ENCODE data around the gene SNAP47.

DNA sequence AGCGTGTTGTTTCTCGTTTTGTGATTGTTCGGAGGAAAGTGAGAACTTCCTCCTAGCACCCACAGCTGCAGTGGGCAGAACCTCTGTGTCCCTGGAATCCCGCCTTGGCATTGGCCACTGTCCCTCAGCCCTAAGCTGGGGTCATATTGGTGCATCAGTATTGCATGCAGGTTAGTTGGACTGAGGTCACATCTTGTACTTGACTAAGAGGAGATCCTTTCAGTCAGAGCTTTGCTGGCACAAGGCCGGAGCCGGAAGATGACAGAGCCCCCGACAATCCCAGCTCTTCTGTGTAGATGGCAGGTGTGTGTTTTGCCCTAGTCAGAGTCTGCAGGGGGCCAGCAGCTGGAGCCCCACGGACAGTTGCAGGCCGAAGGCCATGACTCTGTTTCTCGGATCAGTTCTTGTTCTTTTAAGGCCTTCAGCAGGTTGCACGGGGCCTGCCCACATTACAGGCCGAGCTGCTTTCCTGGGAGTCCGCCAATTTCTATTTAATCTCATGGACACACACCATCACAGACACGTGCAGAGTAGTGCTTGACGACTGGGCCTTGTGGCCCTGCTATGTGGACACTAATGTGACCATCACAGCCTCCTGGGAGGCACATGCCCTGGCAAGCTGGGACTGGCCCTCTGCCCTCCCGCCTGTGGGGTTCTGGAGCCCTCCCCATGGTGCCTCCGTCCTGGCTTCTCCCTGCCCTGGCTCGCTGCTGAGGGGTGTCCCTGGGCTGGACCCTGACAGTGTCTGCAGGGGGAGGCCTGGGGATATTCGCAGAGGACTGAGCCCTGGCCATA lies 14.9 kb downstream of the SNAP47 start:
- no peak for TF ChIP-seq CTCF (IDR thresholded peaks at IDR 0.05)
- no peak for TF ChIP-seq POLR2AphosphoS5 (IDR thresholded peaks at IDR 0.05)
- no peak for TF ChIP-seq POLR2A (IDR thresholded peaks at IDR 0.05)
- no peak for TF ChIP-seq EP300 (IDR thresholded peaks at IDR 0.05; ENCODE audit: low read depth)
